Left renal cortex interstitium (tissue), 4 donors: Measurements from ENCODE around the gene ASAP3. TPM values are rescaled to one million over a fixed set of nuclear protein-coding genes. Genes with fewer than 3 reads are reported as not detected.
"Not testable (repeated sequence)": the region's sequence is repeated elsewhere in the genome, so short reads cannot be mapped to it uniquely, and the experiment has no call there.

ENCODE experiments used
- DNase-seq, 4 donors: peaks; one replicate each; pipeline ENCODE4 v3.0.0-alpha.2; 2013; ENCODE audit warnings: low read depth in 4 of 4, low spot score in 2 of 4, missing footprints in 1 of 4
- polyA plus RNA-seq, 4 donors: library from polyadenylated mRNA; unstranded; fragments of 120-200 nt; gene quantifications; one replicate each; pipeline ENCODE4 v1.2.1, GENCODE V29; 2013; ENCODE audit not compliant: insufficient read length in 4 of 4

ASAP3 gene
- polyA plus RNA-seq, 4 donors: 34.5 to 42.1 (median 38.2) TPM

GRCh38 chr1:23515905-23516304 lies 31.9 kb upstream of the ASAP3 start:
- DNase-seq: no peak

- no peak for DNase-seq
Observed at GRCh38 chr1:23514111-23514679, 30.2 kb upstream of the ASAP3 start.

- no peak for DNase-seq
Observed at GRCh38 chr1:23509896-23510295, 25.9 kb upstream of the ASAP3 start.

- DNase-seq: no peak
Observed at GRCh38 chr1:23506376-23507107, 22.6 kb upstream of the ASAP3 start.

GRCh38 chr1:23505851-23506250 lies 21.9 kb upstream of the ASAP3 start:
- no peak for DNase-seq

GRCh38 chr1:23504156-23504555 lies 20.2 kb upstream of the ASAP3 start:
- DNase-seq: not testable (repeated sequence)

GRCh38 chr1:23502951-23503350 lies 19.0 kb upstream of the ASAP3 start:
- no peak for DNase-seq

- no peak for DNase-seq
Observed at GRCh38 chr1:23500466-23500865, 16.5 kb upstream of the ASAP3 start.

- DNase-seq: no peak
Observed at GRCh38 chr1:23497777-23498439, 13.9 kb upstream of the ASAP3 start.

- DNase-seq: no peak
Observed at GRCh38 chr1:23496490-23497181, 12.7 kb upstream of the ASAP3 start.

GRCh38 chr1:23494836-23495235 lies 10.9 kb upstream of the ASAP3 start:
- not testable (repeated sequence) for DNase-seq

- not testable (repeated sequence) for DNase-seq
Observed at GRCh38 chr1:23492776-23493175, 8.8 kb upstream of the ASAP3 start.

GRCh38 chr1:23492132-23492720 lies 8.2 kb upstream of the ASAP3 start:
- no peak for DNase-seq

- DNase-seq: no peak
Observed at GRCh38 chr1:23489842-23490241, 5.9 kb upstream of the ASAP3 start.

- no peak for DNase-seq
Observed at GRCh38 chr1:23485002-23485332, 988 bp upstream of the ASAP3 start.

GRCh38 chr1:23484253-23485001 lies 448 bp upstream of the ASAP3 start:
- peak; percentile 79 to 84 (median 82) for DNase-seq

GRCh38 chr1:23481904-23482303 lies 2.1 kb downstream of the ASAP3 start:
- DNase-seq: no peak

GRCh38 chr1:23481026-23481597 lies 2.9 kb downstream of the ASAP3 start:
- no peak for DNase-seq

- DNase-seq: no peak
Observed at GRCh38 chr1:23480187-23481025, 3.6 kb downstream of the ASAP3 start.
